AG10803 (cell line): Measurements from ENCODE around the gene GLT1D1.

ENCODE experiments used
- DNase-seq: peaks from one replicate; pipeline ENCODE4 v3.0.0; 2010; ENCODE audit warnings: low read depth
- H3K4me3 ChIP-seq: 2 replicates; pipeline ENCODE4 v1.5.1; 2011; ENCODE audit warnings: mild to moderate bottlenecking, low read length, control low read depth
- CTCF ChIP-seq: conservative IDR thresholded peaks from 2 replicates; pipeline ENCODE4 v1.5.1; 2011; ENCODE audit warnings: mild to moderate bottlenecking, low read length, control low read depth, inconsistent platforms

GLT1D1 gene

GRCh38 chr12:128969480-128970055 is 116.3 kb downstream of the GLT1D1 start:
- H3K4me3 ChIP-seq = no peak overlapping the region
- TF ChIP-seq CTCF = no peak
- DNase-seq = no peak

GRCh38 chr12:128970110-128970509 is 116.8 kb downstream of the GLT1D1 start:
- H3K4me3 ChIP-seq = no peak overlapping the region
- TF ChIP-seq CTCF = no peak
- no peak for DNase-seq

- TF ChIP-seq CTCF = no peak
- no peak for DNase-seq
- H3K4me3 ChIP-seq = no peak overlapping the region
Observed at GRCh38 chr12:128970941-128971340, 117.7 kb downstream of the GLT1D1 start.

GRCh38 chr12:128971802-128972201 is 118.5 kb downstream of the GLT1D1 start:
- DNase-seq = no peak
- TF ChIP-seq CTCF = no peak
- no peak overlapping the region for H3K4me3 ChIP-seq

GRCh38 chr12:128973883-128974681 is 120.8 kb downstream of the GLT1D1 start:
- H3K4me3 ChIP-seq = no peak overlapping the region
- TF ChIP-seq CTCF = no peak
- no peak for DNase-seq

GRCh38 chr12:128974881-128975280 is 121.6 kb downstream of the GLT1D1 start:
- TF ChIP-seq CTCF = no peak
- H3K4me3 ChIP-seq = no peak overlapping the region
- no peak for DNase-seq
